Activated CD4-positive, CD25-positive, alpha-beta regulatory T cell treated with anti-CD3 and anti-CD28 coated beads, Interleukin-2, amount 50 U/mL, for 16 hours (primary cell): ENCODE measurements around the gene EIF1AY.
A peak's percentile ranks its signal among the peaks of the same experiment; 100 is the strongest.
"Not testable (repeated sequence)": the region's sequence is repeated elsewhere in the genome, so short reads cannot be mapped to it uniquely, and the experiment has no call there.

Experiments used
- DNase-seq: peaks from one replicate; pipeline ENCODE4 v3.0.0-alpha.2; 2020; ENCODE audit warnings: low read depth, low spot score

Gene EIF1AY, protein sequence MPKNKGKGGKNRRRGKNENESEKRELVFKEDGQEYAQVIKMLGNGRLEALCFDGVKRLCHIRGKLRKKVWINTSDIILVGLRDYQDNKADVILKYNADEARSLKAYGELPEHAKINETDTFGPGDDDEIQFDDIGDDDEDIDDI

DNA sequence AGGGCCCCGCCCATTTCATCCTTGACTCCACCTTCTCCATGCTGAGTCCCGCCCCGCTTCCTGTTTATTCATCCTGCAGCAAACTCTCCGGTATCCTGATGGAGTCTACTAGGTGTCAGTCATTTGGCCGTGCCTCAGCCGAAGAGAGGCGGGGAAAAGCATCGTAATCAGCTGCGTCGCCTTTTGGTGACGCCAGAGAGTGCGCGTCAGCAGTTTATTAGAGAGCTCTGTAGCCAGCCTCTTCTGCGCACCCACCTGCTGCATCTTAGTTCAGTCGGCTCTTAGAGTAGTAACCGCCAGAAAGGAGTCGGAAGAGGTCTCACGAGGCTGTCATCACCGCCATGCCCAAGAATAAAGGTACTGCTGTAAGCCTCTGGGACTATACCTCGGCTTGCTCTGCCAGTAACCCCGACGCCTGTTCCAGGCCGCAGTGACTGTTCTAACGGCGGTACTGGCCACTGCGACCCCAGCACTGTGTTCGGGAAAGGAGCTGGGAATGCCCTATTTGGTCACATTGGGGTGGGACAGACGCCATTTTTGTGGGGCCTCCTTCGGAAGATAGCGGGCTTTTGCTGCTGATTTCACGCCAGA is at the start of gene EIF1AY:
TSS of gene EIF1AY (plus strand) at position 246 of the 591 bp plus-strand sequence. CDS start at position 342, 96 bp downstream.
- peak; percentile 78 for DNase-seq

DNA sequence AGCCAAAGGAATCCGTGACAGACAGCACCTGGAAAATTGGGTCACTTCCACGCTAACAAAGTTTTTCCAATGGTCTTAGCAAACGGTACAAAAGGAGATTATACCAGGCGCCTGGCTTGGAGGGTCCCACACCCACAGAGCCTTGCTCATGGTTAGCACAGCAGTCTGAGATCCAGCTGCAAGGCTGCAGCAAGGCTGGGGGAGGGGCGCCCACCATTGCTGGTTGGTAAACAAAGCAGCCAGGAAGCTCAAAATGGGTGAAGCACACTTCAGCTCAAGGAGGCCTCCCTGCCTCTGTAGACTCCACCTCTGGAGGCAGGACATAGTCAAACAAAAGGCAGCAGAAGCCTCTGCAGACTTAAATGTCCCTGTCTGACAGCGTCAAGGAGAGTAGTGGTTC is 47.1 kb upstream of the EIF1AY start:
- DNase-seq: no peak

DNA sequence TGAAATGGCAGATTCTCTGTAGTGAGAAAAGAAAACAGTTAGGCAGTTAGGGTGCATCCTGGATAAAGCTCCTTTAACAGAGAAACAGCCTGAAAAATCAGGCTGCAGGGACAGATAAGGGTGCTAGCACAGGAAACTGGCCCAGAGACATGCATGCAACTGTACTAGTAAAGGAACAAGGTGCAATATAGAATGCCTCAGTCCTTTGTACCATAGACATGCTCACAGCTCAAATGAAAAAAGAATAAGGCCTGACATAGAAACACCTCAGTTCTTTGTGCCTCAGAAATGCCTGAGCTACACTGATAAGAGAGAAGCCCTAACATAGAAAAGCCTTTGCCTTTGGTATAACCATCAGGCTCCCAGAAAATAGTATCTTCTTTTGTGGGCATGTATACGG is 37.4 kb upstream of the EIF1AY start:
- DNase-seq: no peak

DNA sequence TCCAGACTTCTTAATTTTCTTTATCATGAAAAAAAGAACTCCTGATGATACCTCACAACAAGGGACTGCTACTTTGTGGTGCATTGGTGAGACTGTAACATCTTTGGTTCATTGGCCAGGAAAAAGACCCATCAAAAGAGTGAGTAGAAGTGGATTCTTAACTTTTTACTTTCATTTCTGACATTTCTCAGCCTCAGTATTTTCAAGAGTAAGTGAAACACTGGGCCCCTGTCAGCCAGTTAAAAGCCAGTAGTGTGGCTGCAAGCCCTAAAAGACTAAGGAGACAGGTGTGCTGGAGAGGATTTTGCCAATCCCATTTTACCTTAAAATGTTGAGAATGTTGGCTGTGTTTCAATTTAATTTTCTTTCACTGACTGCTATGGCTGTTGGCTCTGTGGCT is 36.6 kb upstream of the EIF1AY start:
- DNase-seq: no peak

DNA sequence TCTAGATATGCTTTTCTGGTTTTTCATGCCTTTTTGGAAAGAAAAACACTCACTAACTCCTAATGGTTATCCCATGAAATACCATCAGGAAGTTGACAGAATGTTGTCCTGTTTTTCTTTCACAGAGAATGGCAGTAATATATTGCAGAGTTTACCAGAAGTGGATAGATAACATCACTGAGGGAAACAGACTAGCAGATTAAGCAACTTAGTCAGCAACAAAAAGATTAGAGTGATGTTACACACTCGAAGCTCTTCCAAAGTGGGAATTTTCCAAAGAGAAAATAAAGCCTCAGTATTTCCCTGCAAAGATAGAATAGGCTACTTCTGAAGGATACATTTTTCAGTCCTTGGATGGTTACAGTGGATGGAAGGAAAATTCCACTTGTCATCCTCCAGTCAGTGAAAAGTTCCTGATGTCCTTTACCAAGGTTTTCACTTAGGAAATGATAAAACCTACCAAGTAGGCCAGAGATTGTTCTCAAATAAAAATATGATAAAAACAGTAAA is 31.1 kb upstream of the EIF1AY start:
- no peak for DNase-seq

DNA sequence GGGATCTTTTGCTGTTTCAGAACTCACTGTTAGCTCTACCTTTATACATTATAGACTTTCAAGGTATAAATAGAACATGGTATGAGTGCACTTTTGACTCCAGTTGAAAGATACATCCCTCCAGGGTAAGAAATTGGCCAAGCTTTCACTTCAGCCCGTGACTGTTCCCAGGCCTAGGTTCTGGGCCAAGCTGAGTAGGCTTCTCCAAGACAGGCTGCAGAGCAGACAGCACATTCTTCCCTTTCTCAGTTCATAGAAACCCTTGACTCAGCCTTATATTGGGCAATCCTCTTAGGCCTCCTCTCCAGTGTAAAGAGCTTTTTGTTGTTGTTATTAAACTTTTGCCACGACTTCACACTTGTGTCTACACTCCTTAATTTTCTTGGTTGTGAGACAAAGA is 29.5 kb upstream of the EIF1AY start:
- no peak for DNase-seq

DNA sequence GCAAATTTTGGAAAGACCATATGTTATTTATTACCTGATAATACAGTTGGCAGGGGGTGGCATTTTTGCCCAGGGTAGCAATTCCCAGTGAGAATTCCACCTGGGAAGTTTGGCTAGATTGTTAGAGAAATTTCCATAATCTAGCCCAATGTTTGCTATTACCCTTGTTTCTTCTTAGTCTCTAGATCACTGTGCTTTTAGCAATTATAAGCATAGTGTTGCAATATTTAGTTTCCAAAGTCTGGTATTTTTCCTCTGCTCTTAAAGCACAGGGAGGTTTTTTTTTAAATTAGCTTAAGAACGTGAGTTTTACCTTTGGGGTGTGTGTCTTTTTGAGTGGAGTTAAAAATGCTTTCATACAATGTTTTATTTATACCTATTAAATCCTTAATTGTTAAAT is 26.3 kb upstream of the EIF1AY start:
- no peak for DNase-seq

DNA sequence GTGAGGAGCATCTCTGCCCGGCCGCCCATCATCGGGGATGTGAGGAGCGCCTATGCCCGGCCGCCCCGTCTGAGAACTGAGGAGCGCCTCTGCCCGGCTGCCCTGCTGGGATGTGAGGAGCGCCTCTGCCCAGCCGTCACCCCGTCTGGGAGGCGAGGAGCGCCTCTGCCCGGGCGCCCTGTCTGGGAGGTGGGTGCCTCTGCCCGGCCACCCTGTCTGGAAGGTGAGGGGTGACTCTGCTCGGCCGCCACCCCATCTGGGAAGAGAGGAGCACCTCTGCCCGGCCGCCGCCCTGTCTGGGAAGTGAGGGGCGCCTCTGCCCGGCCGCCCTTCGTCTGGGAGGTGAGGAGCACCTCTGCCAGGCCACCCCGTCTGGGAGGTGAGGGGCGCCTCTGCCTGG is 23.7 kb upstream of the EIF1AY start:
- DNase-seq: no peak

DNA sequence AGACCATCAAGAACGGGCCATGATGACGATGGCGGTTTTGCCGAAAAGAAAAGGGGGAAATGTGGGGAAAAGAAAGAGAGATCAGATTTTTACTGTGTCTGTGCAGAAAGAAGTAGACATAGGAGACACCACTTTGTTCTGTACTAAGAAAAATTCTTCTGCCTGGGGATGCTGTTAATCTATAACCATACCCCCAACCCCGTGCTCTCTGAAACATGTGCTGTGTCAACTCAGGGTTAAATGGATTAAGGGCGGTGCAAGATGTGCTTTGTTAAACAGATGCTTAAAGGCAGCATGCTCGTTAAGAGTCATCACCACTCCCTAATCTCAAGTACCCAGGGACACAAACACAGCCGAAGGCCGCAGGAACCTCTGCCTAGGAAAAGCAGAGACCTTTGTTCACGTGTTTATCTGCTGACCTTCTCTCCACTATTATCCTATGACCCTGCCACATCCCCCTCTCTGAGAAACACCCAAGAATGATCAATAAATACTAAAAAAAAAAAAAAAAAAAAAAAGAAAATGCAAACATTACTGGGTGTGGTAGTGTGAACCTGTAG is 22.7 kb upstream of the EIF1AY start:
- DNase-seq: not testable (repeated sequence)

DNA sequence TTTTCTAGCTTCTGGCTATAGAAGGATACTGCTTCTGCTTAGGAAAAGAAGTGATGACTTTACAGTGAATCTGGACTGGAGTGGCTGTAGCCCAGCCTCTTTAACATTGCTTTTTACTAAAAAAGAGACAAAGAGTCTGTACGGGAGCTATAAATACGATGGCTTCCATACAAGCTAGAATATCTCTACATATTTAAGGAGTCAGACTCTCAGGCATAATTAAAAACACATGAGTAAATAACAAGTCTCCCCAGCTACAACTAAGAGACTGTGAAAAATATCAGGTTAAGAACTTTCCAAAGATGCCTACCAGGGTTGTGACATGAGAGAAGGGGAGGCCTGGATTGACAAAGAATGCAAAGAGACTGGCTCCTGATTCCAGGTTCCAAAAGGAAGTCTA is 19.8 kb upstream of the EIF1AY start:
- no peak for DNase-seq

DNA sequence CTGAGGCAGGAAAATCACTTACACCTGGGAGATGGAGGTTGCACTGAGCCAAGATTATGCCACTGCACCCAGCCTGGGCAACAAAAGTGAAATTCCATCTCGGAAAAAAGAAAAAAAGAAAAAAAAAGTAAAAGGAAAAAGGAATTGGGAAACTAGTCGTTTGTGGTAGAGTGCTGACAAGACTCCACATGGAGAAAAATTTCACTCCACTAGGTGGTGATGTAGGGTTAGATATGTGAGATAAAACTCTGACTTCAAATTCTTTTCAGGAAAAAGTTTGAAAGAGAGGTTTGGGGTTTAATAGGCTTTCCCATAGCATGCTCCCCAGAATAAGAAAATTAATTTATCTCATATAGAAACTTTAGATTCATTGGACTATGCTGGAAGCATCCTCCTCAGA is 16.9 kb upstream of the EIF1AY start:
- DNase-seq: no peak

DNA sequence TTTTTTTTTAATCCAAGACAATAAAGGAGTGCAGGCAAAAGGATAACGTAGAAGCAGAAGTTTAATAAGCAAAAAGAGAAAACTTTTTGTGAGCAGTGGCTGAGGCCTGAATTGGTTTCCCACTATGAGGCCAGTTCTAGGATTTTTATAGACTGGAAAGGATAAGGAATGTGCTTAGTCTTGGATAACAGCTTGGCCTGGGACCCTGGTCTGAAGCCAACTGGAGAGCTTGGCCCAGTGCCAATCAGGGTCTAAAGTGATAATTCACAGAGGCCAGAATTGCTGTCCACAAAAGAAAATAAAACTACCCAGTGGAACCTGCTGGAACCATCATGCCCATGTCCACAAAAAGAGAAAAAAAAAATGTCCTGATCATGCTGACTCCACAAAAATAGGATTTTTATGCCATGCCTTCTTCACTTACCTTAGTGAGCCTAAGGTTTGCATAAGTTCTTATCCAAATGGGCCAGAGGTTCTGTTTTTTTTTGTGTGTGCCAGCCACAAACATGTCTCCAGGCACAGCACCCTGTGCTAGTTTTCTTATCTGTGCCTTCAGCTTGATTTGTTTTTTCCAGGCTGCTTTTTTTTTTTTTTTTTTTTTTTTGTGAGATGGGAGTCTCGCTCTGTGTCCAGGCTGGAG is 15.6 kb upstream of the EIF1AY start:
- no peak for DNase-seq

DNA sequence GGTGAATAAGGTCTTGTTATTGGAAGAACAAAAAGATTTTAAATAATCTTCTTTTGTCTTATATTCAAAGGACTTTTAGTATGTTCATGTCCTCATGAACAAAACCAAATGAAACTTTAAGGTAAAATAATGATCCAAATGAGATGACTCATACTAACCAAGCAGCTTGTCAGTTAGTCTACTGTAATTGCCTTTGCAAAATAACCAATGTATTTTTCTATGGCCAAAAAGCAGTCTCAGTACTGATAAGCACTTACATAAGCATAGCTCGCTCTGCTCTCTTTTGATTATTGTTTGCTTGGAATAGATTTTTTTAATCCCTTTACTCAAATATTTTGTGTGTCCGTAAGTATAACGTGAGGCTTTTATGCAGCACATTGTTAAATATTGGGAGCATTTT is 4.3 kb upstream of the EIF1AY start:
- DNase-seq: no peak

DNA sequence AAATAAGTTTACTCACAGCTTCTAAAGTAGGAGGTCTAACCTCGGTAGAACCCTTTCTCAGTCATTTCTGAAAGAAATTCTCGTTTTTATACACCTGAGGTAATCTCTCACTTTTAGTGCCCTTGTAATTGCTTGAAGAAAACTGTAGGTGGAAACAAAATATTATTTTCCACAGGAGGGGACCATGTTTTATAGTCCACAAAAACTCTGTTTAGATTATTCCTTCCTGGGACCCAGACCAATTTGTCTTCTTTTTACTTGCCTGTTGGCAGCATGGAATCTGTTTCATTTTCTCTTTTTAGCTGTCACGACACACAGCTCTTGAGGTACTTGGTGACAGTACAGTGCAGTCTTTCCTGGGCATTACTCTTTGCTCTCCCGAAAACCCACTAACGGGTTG is 930 bp downstream of the EIF1AY start:
- DNase-seq: no peak

DNA sequence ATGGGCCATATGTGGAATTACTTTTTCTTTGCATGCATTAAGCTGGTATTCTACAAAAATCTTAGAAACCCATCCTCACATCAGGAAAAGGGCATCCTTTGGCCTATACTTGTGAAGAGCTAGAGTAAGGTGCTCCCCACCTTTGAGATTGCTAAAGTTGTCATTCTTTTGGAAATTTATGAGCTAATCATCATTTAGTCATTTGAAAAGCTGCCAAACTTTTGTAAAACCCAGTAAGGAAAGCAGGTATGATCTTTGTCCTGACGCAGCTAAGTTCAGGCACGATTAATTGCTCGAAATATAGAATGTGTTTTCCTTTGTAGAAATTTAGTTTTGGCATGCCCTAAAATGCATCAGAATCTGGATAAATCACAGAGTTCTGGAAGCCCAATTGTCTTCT is 2.6 kb downstream of the EIF1AY start:
- DNase-seq: no peak

DNA sequence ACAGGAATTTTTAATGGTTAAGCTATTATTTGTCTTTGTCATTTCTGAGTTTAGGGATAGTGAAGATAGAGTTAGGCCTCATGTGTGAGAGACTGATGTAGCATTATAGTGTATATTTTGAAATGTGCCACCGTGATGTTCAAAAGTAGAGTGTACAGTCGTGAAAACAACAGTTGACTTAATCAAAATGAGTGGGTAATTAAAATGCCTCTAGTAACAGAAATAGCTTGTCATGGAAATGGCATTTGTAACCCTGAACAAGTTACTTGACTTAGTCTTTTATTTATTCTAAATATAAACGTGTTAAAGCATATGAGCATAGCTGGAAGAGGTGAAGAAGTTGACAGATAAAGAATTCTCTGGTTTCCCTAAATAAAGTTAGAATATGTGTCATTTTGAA is 6.1 kb downstream of the EIF1AY start:
- DNase-seq: no peak

DNA sequence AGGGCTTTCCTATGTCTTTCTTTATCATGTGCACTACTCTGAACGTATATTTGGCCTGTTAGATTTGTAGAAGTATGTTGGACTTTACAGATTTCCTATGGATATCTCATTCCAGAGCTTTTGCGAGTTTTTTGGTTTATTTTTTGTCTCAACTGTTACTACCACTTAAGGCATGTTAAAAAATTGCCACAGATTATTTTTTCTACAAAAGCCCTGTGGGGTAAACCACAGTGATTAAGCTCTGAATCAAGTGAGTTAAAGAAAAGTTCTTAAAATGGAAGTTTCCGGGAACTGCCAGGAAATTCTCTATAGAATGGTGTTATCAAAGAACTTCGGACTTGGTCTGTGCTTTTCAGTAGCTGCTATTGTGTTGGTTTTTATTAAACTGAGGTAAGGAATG is 10.6 kb downstream of the EIF1AY start:
- DNase-seq: no peak
